Ishikawa (cell line): ENCODE data around the gene RAB31.

ENCODE experiments used
- CEBPB ChIP-seq: IDR thresholded peaks from 2 replicates; pipeline ENCODE4 v1.6.1; 2012
- CREB1 ChIP-seq: IDR thresholded peaks from 2 replicates; pipeline ENCODE4 v1.6.1; 2012; ENCODE audit warnings: low read depth
- EGR1 ChIP-seq: IDR thresholded peaks from 2 replicates; pipeline ENCODE4 v1.6.1; 2012
- EP300 ChIP-seq: IDR thresholded peaks from 2 replicates; pipeline ENCODE4 v1.6.1; 2012; ENCODE audit warnings: borderline replicate concordance
- FOXM1 ChIP-seq: IDR thresholded peaks from 2 replicates; pipeline ENCODE4 v1.6.1; 2012; ENCODE audit warnings: low read depth, borderline replicate concordance
- NFIC ChIP-seq: IDR thresholded peaks from 2 replicates; pipeline ENCODE4 v1.6.1; 2012
- RAD21 ChIP-seq: IDR thresholded peaks from 2 replicates; pipeline ENCODE4 v1.6.1; 2012; ENCODE audit warnings: low read depth
- TAF1 ChIP-seq: IDR thresholded peaks from 2 replicates; pipeline ENCODE4 v1.6.1; 2012; ENCODE audit warnings: low read depth, mild to moderate bottlenecking
- TCF12 ChIP-seq: IDR thresholded peaks from 2 replicates; pipeline ENCODE4 v1.6.1; 2012; ENCODE audit warnings: low read depth
- TEAD4 ChIP-seq: IDR thresholded peaks from 2 replicates; pipeline ENCODE4 v1.6.1; 2012
- USF1 ChIP-seq: IDR thresholded peaks from 2 replicates; pipeline ENCODE4 v1.6.1; 2012
- YY1 ChIP-seq: IDR thresholded peaks from 2 replicates; pipeline ENCODE4 v1.6.1; 2012; ENCODE audit warnings: low read depth
- ZBTB7A ChIP-seq: IDR thresholded peaks from 2 replicates; pipeline ENCODE4 v1.6.1; 2012; ENCODE audit warnings: low read depth
- TF ChIP-seq, protein P1 (sequence below): IDR thresholded peaks from 2 replicates; pipeline ENCODE4 v1.6.1; 2012
- TF ChIP-seq, protein P2 (sequence below): IDR thresholded peaks from 2 replicates; pipeline ENCODE4 v1.6.1; 2012; ENCODE audit warnings: low read depth, mild to moderate bottlenecking

Gene RAB31

GRCh38 chr18:9779630-9780029 lies 71.5 kb downstream of the RAB31 start:
- TF ChIP-seq CEBPB: peak; percentile 89
- no peak for TF ChIP-seq USF1

DNA sequence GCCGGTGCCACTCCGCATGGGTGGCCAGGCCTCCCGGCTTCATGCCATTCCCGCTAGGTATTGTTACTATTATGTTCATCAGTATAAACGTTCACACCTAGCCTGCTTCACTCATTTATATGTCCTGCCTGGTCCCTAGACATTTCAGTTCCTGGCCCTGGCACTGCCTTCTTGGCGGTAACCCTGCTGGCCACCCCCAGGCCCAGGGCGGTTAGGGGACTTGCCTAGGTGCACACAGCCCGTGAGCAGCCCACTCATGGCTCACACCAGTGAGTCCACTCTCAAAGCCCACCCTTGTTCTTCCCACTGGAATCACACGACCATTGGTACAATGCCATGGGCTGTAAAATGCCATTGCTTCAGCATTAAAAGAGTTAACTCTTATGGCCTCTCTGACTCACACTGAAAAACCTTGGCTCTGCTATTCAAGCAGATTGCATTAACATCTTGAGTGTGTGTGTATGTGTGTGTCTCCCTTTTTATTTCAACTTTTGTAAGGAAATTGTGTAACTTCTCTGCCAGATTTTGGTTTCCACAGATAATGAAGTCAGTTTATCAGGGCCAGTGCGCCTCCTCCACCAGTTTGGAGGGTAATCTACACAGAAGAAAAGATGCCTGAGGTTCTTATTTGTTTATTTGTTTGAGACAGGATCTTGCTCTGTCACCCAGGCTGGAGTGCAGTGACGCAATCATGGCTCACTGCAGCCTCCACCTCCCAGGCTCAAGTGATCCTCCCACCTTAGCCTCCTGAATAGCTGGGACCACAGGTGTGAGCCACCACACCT lies 74.2 kb downstream of the RAB31 start:
- TF ChIP-seq ZBTB7A (no peak), CEBPB (peak; percentile 49; the same call in 1 of the 2 replicates), NFIC (no peak), FOXM1 (no peak), YY1 (no peak)
- TF ChIP-seq, protein P1, sequence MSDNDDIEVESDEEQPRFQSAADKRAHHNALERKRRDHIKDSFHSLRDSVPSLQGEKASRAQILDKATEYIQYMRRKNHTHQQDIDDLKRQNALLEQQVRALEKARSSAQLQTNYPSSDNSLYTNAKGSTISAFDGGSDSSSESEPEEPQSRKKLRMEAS: no peak

DNA sequence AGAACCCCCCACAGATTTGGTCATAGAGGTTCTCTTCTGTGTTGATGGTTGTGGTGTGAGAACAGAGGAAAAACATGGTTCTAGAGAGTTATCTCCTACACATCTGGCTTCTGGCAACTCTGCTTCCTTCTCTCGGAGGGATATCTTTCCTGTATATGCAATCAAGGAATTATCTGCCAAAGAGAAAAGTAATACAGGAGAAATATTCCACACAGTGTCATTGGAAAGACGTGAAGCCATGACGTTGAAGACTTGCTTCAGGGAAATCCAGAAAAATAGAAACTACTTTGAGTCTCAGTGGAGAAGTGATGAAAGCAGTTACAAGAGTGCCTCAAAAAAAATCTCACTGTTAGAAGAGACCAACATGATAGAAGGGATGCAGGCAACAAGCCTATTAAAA lies 78.5 kb downstream of the RAB31 start:
- TF ChIP-seq TAF1 (no peak), EP300 (no peak), ZBTB7A (no peak), TEAD4 (no peak), YY1 (no peak), USF1 (no peak), TCF12 (no peak), NFIC (no peak), FOXM1 (no peak), EGR1 (no peak), CEBPB (no peak), RAD21 (no peak), CREB1 (no peak)
- TF ChIP-seq, protein P2, sequence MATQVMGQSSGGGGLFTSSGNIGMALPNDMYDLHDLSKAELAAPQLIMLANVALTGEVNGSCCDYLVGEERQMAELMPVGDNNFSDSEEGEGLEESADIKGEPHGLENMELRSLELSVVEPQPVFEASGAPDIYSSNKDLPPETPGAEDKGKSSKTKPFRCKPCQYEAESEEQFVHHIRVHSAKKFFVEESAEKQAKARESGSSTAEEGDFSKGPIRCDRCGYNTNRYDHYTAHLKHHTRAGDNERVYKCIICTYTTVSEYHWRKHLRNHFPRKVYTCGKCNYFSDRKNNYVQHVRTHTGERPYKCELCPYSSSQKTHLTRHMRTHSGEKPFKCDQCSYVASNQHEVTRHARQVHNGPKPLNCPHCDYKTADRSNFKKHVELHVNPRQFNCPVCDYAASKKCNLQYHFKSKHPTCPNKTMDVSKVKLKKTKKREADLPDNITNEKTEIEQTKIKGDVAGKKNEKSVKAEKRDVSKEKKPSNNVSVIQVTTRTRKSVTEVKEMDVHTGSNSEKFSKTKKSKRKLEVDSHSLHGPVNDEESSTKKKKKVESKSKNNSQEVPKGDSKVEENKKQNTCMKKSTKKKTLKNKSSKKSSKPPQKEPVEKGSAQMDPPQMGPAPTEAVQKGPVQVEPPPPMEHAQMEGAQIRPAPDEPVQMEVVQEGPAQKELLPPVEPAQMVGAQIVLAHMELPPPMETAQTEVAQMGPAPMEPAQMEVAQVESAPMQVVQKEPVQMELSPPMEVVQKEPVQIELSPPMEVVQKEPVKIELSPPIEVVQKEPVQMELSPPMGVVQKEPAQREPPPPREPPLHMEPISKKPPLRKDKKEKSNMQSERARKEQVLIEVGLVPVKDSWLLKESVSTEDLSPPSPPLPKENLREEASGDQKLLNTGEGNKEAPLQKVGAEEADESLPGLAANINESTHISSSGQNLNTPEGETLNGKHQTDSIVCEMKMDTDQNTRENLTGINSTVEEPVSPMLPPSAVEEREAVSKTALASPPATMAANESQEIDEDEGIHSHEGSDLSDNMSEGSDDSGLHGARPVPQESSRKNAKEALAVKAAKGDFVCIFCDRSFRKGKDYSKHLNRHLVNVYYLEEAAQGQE: no peak
- TF ChIP-seq, protein P1: no peak

GRCh38 chr18:9787036-9787435 lies 78.9 kb downstream of the RAB31 start:
- no peak for TF ChIP-seq CREB1
- TF ChIP-seq FOXM1: no peak

DNA sequence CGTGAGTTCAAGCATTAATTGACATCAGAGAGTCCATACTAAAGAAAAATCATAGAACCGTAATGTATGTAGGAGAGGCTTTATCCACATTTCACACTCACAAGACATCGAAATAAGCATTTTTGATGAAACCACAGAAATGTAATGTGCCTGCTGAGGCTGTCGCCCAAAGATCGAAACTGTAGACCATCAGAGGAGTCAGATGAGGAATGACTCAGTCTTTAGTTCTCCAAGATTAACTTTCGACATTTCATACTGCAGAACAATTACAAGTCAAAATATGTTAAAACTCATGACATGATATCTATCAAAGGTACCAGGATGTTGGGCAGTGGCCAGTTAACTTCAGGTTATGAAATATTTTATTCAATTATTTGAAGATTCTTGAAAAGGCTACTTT lies 79.6 kb downstream of the RAB31 start:
- no peak for TF ChIP-seq EP300
- TF ChIP-seq USF1: no peak
- TF ChIP-seq TCF12: no peak
- no peak for TF ChIP-seq ZBTB7A
- TF ChIP-seq YY1: no peak
- no peak for TF ChIP-seq CREB1
- TF ChIP-seq TEAD4: no peak
- TF ChIP-seq, protein P2: no peak
- no peak for TF ChIP-seq NFIC
- no peak for TF ChIP-seq EGR1
- TF ChIP-seq FOXM1: no peak
- TF ChIP-seq CEBPB: no peak
- TF ChIP-seq, protein P1: no peak
- TF ChIP-seq RAD21: no peak
- no peak for TF ChIP-seq TAF1

GRCh38 chr18:9788140-9788539 lies 80.0 kb downstream of the RAB31 start:
- TF ChIP-seq ZBTB7A: no peak
- TF ChIP-seq EP300: no peak
- no peak for TF ChIP-seq YY1
